ENCODE data around the gene STARD3NL.
"Not testable (repeated sequence)": the region's sequence is repeated elsewhere in the genome, so short reads cannot be mapped to it uniquely, and the experiment has no call there.

The STARD3NL gene, protein sequence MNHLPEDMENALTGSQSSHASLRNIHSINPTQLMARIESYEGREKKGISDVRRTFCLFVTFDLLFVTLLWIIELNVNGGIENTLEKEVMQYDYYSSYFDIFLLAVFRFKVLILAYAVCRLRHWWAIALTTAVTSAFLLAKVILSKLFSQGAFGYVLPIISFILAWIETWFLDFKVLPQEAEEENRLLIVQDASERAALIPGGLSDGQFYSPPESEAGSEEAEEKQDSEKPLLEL

DNA sequence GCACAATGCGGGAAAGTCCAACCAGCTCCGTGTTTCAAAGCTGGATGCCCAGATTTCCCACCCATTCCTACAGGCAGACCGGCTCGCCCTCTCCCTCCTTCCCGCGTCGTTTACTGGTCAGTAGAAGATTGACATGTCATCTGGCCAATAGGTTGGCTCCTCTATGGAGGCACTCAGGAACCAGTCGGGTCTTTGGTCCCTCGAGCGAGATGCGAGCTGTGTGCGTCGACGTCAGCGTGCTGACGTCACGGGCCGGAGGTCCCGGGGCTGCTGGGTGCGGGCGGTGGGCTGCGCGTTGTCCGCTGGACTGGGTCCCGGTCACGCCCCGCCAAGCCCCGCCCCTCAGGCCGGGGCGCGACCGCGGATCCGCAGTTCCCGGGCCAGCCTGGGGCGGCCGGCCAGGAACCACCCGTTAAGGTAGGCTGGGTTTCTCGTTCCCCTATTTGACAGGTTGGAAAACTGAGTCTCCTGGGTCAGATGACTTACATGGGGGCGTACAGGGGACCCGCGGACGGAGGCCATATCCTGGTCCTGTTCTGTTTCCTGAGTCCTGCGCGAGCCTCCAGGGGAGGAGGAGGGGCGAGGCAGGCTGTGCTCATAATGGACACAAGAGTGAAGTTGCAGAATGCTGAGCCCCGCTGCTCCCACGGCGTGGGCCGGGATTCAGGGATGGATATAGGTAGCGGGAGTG, at the start of gene STARD3NL:
Gene STARD3NL (plus strand): TSS at position 242 of the 691 bp plus-strand sequence. CDS start 29,260 bp downstream, outside the sequence.
- peak; percentile 79 for DNase-seq

DNA sequence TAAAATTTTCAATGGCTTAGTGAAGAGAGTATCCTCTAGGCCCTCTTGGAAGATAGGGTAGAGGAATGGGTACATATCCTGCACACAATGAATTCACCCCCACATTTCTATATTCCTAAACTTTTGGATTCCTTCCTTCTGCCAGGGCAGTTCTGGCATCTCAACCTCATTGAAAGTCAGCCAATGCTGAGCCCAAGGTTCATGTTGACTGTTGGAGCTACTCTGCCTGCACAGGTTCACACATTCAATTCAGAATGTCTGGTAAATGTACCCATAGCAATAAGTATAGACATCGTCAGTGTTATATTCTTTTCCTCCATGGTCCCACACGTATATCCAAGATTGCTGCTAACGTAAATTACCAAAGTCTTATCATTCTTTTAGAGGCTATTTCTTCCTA, 48.9 kb upstream of the STARD3NL start:
- no peak for DNase-seq

DNA sequence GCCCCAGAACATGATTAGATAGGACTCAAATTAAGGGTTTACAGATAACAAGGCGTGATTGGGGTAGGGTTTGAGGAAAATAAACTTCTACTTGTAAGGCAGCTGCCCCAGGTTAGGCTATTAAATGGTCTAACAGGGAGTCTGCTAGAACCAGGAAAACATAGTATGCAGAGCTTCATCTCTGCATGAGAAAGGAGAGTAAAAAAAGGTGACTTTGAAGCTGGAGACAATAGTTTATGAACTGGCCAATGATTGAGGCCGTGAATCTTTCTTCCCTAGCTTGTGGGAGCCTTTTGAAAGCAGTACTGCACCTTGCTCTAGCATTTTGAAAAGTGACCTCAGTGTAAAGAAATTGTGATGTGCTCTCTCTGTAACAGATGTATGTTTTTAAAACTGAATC, 48.5 kb upstream of the STARD3NL start:
- no peak for DNase-seq

- DNase-seq = no peak
Measured at GRCh38 chr7:38138171-38138570, 39.9 kb upstream of the STARD3NL start.

DNA sequence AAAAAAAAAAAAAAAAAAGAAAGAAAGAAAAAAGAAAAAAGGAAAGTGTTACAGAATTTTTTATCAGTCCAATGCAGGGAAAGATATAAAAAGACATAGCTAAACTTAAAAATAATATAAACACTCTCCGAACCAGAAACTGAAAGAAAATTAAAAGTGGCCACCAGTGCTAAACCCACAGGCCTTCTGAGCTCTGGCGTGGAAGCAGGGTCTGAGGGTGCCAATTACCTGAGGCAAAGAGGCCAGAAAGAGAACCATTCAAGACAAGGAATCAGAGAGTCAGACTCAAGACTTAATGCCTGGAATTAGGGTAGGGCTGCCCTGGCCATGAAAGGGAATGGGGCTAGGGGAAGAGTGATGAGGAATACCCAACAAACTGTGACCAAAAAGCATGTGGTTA, 36.9 kb upstream of the STARD3NL start:
- DNase-seq = no peak

GRCh38 chr7:38142736-38143135, 35.3 kb upstream of the STARD3NL start:
- no peak for DNase-seq

GRCh38 chr7:38147005-38147404, 31.0 kb upstream of the STARD3NL start:
- no peak for DNase-seq

GRCh38 chr7:38151556-38151955, 26.5 kb upstream of the STARD3NL start:
- DNase-seq = no peak

- DNase-seq = no peak
Measured at GRCh38 chr7:38153515-38153914, 24.5 kb upstream of the STARD3NL start.

GRCh38 chr7:38154278-38154677, 23.8 kb upstream of the STARD3NL start:
- DNase-seq = no peak

DNA sequence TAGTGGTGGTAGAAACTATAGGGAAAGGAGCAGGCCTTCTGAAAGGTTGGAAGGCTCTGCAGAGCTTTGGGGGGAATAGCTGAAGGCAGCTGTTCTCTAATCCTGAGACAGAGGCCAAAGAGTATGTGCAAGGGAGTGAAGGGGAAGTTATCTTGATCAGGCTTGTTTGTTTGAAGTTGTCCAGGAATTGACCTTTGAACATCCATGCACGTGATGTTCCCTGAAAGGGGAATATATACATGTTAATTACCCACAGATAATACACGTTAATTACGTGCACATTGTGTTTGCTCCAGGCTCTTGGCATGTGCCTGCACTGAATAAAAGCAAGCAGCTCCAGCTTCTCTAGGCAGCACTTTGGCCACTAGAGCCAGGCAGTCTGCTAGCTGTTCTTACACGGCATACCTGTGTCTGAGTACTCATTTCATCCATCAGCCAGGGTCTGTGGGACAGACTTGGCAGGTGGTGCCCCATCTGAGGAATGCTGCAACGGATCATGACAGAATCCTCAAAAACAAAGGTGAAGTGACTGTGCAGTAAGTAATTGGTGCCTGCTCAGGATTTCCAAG, 18.0 kb upstream of the STARD3NL start:
- DNase-seq = no peak

DNA sequence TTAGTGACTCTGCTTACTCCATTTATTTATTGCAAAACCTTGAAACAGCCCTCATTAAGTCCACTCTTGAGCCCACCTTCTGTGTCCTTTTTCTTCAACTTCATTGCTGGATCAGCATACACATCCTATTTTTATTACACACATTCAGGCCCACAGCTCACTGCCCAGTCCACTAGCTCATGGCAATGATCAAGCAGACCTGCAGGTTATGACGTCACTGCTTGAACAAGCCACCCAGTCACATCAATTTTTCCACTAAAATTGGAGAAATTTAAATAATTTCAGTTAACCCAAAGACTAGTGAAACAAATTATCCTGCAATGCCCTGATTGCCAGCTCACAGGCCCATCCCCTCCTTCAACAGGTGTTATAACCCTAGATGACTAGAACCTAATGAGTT, 16.0 kb upstream of the STARD3NL start:
- no peak for DNase-seq

DNA sequence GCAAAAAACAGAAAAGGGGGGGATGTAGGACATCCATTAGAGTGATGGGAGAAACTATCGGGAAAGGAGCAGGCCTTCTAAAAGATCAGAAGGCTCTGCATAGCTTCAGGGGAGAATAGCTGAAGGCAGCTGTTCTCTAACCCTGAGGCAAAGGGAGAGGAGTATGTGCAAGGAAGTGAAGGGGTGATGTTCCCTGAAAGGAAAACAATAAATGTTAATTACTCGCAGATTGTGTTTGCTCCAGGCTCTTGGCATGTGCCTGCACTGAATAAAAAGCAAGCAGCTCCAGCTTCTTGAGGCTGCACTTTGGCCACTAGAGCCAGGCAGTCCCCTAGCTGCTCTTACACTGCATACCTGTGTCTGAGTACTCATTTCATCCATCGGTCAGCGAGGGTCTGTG, 14.4 kb upstream of the STARD3NL start:
- no peak for DNase-seq

DNA sequence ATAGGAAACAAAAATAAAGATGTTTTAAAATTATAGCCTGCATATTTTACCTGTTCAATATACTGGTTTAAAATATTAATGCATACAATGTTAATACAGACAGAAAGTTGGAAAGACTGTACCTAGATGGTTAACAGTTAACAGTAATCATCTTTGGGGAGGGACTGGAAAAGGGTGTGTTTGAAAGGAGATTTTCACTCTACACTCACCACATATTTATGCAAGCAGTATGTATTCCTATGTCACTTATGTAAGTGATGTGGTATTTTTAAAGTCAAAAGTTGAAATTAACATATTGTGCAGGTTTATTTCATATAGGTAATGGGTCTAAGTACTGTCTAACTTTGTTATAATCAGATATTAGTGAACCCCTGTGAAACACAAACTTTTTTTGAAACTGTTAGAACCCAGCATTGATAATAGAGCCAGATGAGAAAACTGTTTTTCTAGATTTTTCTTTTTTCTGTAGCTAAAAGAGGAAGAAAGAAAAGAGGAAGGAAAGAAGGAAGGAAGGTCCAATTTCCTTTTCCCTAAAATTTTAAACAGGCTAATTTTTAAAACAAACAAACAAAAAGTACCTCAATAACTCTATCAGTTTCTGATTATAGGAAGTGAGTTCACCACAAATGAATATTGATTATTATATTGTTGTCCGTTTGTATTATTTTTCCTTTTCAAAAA, 9.0 kb upstream of the STARD3NL start:
- DNase-seq = no peak

DNA sequence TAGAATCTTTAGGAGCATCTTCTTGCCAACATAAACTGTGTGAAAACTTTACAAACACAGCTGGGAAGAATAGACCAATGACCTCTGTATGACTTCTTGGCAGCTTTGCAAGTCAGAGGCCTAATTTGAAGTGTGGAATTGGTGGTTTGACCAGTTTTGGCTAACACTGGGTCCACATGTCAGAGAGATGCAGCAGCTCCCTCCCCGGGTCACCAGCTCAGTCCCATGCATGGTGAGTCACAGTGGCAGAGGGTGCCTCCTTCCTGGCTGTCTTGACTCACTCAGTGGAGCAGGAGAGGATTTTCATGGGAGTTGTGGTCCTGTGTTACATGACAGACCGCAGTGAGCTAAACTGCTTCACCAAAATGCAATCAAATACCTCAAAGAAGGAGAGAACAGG, 8.2 kb upstream of the STARD3NL start:
- DNase-seq = no peak

DNA sequence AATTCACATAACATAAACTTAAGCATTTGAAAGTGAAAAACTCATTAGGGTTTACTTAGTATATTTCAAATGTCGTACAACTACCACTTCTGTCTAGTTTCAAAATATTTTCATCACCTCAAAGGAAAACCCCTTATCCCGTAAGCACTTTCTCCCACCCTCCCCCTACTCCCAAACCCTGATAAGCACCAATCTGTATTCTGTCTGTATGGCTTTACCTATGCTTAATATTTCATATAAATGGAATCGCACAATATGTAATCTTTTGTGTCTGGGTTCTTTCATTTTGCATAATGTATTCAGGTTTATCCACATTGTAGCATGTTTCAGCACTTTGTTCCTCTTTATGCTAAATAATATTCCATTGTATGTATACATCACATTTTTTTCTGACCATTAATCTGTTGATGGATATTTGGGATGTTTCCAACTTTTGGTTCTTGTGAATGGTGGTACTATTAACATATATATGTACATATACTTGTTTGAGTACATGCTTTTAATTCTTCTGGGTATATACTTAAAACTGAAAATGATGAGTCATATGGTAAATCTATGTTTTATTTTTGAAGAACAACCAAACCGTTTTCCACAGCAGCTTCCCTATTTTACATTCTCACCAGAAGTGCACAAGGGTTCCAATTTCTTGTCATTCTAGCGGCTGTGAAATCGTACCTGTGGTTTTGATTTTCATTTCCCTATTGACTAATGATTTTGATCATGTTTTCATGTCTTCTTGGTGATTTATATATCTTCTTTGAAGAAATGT, 6.2 kb upstream of the STARD3NL start:
- DNase-seq = no peak

DNA sequence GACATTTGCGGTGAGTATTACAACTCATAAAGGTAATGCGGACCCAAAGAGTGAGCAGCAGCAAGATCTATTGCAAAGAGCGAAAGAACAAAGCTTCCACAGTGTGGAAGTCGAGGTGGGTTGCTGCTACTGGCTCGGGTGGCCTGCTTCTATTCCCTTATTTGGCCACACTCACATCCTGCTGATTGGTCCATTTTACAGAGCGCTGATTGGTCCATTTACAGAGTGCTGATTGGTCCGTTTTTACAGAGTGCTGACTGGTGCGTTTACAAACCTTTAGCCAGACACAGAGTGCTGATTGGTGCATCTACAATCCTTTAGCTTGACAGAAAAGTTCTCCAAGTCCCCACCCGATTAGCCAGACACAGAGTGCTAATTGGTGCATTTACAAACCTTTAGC, 2.5 kb upstream of the STARD3NL start:
- not testable (repeated sequence) for DNase-seq

DNA sequence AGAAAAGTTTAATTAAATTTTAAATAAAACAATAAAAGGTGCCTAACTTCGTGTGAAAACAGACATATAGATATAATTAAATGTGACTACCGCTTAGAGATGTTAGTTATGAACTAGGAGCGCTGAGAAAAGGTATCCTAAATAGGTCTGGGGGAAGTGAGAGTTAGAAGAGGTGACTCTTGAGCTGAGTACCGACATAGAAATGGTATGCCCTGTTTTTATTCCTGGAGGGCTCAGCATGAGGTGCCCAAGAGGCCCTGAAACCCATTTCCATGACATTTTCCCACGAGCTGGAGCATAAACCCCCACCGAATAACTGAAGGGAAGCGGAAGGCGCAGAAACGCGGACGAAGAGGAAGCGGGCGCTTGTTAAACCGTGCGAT, 433 bp upstream of the STARD3NL start:
- DNase-seq = no peak

- DNase-seq = no peak
Measured at GRCh38 chr7:38178695-38179344, 775 bp downstream of the STARD3NL start.

DNA sequence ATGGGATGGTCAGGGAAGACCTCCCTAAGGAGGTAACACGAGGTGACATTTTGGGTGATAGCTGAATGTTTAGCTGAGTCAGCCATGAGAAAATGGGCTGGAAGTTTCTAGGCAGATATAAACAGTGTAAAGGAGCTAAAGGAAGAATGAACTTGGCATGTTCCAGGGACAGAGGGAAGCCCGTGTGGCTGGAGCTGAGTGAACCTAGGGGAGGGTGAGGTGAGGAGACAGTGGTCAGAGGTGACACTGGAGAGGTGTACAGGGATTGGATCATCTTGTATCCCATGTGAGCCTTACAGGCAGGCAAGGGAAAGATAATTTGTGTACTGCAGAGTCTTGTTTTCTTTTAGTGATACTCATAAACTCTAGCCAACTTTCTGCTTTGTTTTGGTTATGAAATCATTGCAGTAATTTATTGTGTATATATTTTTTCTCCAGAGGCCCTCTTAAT, 1.8 kb downstream of the STARD3NL start:
- no peak for DNase-seq

GRCh38 chr7:38181111-38181510, 3.1 kb downstream of the STARD3NL start:
- no peak for DNase-seq

DNA sequence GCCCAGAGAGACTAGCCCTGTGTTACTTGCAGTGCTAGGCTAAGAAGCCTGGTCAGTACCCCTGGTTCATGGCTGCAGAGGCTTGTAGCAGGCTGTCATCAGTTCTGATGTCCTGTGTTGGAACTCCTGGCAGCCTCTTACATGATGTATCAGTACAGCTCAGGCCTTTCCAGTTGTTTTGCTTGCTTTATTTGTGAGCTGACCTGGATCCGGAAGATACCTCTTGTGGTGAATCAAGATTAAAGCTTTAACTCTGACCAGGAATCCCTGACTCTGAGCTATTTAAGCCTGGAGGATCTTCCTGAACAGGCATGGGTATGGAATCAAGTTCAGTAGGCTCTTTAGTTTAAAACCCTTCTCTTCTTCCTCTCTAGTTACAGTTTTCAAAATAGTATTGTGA, 4.4 kb downstream of the STARD3NL start:
- no peak for DNase-seq

Data from activated CD4-positive, CD25-positive, alpha-beta regulatory T cell treated with anti-CD3 and anti-CD28 coated beads, Interleukin-2, amount 50 U/mL, for 72 hours (primary cell).